ENCODE data around the gene PNLIPRP3. TPM values are rescaled to one million over a fixed set of nuclear protein-coding genes. Genes with fewer than 3 reads are reported as not detected.

Gene PNLIPRP3
- polyA plus RNA-seq, 3 donors, result not detected

DNA sequence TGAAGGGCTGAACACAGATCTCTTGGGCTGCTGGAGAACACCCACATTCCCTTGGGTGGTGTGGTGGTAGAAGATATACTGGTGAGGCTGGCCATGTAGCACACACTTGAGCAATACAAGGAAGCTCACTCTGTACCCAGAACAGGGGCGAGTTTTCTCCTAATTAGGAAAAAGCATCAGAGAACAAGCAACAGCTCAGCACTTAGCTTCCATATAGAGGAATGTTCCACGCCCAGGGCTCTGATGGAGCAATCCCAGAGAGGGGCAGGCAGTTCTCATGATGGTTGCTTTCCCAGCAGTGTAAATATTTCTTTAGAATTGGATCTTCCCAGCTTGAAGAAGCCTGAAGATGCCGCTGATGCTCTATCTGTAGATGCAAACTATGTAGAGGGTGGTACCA lies 97.1 kb downstream of the PNLIPRP3 start:
- Mint-ChIP-seq H3K27me3 (ENCODE audit: low read depth in 3 of 3) (peaks cover 2 to 9% (median 5%) of the 10 kb centered on the region in 3 donors), H3K4me3 (no peak overlapping the region), H3K4me1 (no peaks in the 10 kb centered on the region), H3K9me3 (peaks cover 0 to 1% (median 0%) of the 10 kb centered on the region in 7 donors), H3K27ac (no peak overlapping the region), H3K36me3 (no peaks in the 10 kb centered on the region)
- no peak for TF ChIP-seq CTCF (IDR thresholded peaks at IDR 0.05)
- intact Hi-C loops (cut with micrococcal nuclease), result no loop called here
- WGBS (ENCODE audit: insufficient coverage), result 83% methylated on average over 1 of the region's 3 CpGs
- no peak overlapping the region for H3K4me3 ChIP-seq (replicated peaks in 1 of 3; ENCODE audit: low read depth in 2 of 3, low read length in 3 of 3)
- no peaks in the 10 kb centered on the region for H4K20me1 ChIP-seq (ENCODE audit: insufficient read depth, low read length)
- no peaks in the 10 kb centered on the region for H3K79me2 ChIP-seq (ENCODE audit: insufficient read depth, low read length)
- H3K9me3 ChIP-seq (replicated peaks in 1 of 2; ENCODE audit: control insufficient read depth in 1 of 2, insufficient read depth in 1 of 2, low read length in 2 of 2), result no peaks in the 10 kb centered on the region
- H2AFZ ChIP-seq (ENCODE audit: insufficient read depth, low read depth, low read length, poor library complexity, severe bottlenecking), result no peak overlapping the region
- no peaks in the 10 kb centered on the region for H3K27me3 ChIP-seq (ENCODE audit: control insufficient read depth in 2 of 2, insufficient read depth in 2 of 2, low read length in 2 of 2)
- H3K4me2 ChIP-seq (replicated peaks; ENCODE audit: extremely low read depth, low read length, poor library complexity, severe bottlenecking), result no peak overlapping the region
- no peaks in the 10 kb centered on the region for H3K4me1 ChIP-seq (ENCODE audit: control insufficient read depth in 1 of 2, insufficient read depth in 2 of 2, low read length in 2 of 2)
- no peak for DNase-seq
- H3K9ac ChIP-seq (ENCODE audit: insufficient read depth, low read length, poor library complexity, severe bottlenecking), result no peak overlapping the region
- no peaks in the 10 kb centered on the region for H3K36me3 ChIP-seq (replicated peaks in 1 of 2; ENCODE audit: control insufficient read depth in 1 of 2, insufficient read depth in 2 of 2, low read length in 2 of 2)
- no peak overlapping the region for H3K27ac ChIP-seq (ENCODE audit: low read depth in 1 of 2, low read length in 2 of 2)

GRCh38 chr10:116526219-116526618 lies 98.6 kb downstream of the PNLIPRP3 start:
- H3K4me1 Mint-ChIP-seq, result no peaks in the 10 kb centered on the region
- H2AFZ ChIP-seq (ENCODE audit: insufficient read depth, low read depth, low read length, poor library complexity, severe bottlenecking), result no peak overlapping the region
- H3K27ac ChIP-seq (ENCODE audit: low read depth in 1 of 2, low read length in 2 of 2), result no peak overlapping the region
- TF ChIP-seq CTCF (IDR thresholded peaks at IDR 0.05), result no peak
- no peaks in the 10 kb centered on the region for H3K27me3 ChIP-seq (ENCODE audit: control insufficient read depth in 2 of 2, insufficient read depth in 2 of 2, low read length in 2 of 2)
- H3K9me3 Mint-ChIP-seq, result peaks cover 0 to 1% (median 0%) of the 10 kb centered on the region in 7 donors
- no peak overlapping the region for H3K4me3 ChIP-seq (replicated peaks in 1 of 3; ENCODE audit: low read depth in 2 of 3, low read length in 3 of 3)
- no peak overlapping the region for H3K9ac ChIP-seq (ENCODE audit: insufficient read depth, low read length, poor library complexity, severe bottlenecking)
- H3K9me3 ChIP-seq (replicated peaks in 1 of 2; ENCODE audit: control insufficient read depth in 1 of 2, insufficient read depth in 1 of 2, low read length in 2 of 2), result no peaks in the 10 kb centered on the region
- no peaks in the 10 kb centered on the region for H3K79me2 ChIP-seq (ENCODE audit: insufficient read depth, low read length)
- H3K27ac Mint-ChIP-seq, result no peak overlapping the region
- no peak overlapping the region for H3K4me3 Mint-ChIP-seq
- H4K20me1 ChIP-seq (ENCODE audit: insufficient read depth, low read length), result no peaks in the 10 kb centered on the region
- H3K36me3 ChIP-seq (replicated peaks in 1 of 2; ENCODE audit: control insufficient read depth in 1 of 2, insufficient read depth in 2 of 2, low read length in 2 of 2), result no peaks in the 10 kb centered on the region
- peaks cover 2 to 9% (median 5%) of the 10 kb centered on the region in 3 donors for H3K27me3 Mint-ChIP-seq (ENCODE audit: low read depth in 3 of 3)
- DNase-seq, result no peak
- no CpG with 5 or more reads among the region's 3 CpGs for WGBS (ENCODE audit: insufficient coverage)
- H3K36me3 Mint-ChIP-seq, result no peaks in the 10 kb centered on the region
- intact Hi-C loops (cut with micrococcal nuclease), result no loop called here
- no peak overlapping the region for H3K4me2 ChIP-seq (replicated peaks; ENCODE audit: extremely low read depth, low read length, poor library complexity, severe bottlenecking)
- no peaks in the 10 kb centered on the region for H3K4me1 ChIP-seq (ENCODE audit: control insufficient read depth in 1 of 2, insufficient read depth in 2 of 2, low read length in 2 of 2)

Small RNA genes lying within 50 kb of the gene (small RNA-seq; reads per million reads assigned to genes)
- gene SNRPGP6 (ENCODE audit: insufficient read length, low read depth), result not detected

Other genes with a start within 250 kb of the PNLIPRP3 start
- gene GFRA1, start 154.6 kb upstream of the PNLIPRP3 start, polyA plus RNA-seq, result not detected
- gene CCDC172, start 103.4 kb upstream of the PNLIPRP3 start, polyA plus RNA-seq, result not detected
- gene PNLIP, start 118.1 kb downstream of the PNLIPRP3 start, polyA plus RNA-seq, result not detected
- under 1 TPM in 1 of 3 donors, not detected in 2; 0.04 TPM for gene PNLIPRP1, start 163.1 kb downstream of the PNLIPRP3 start, polyA plus RNA-seq
- not detected for gene PNLIPRP2, start 193.1 kb downstream of the PNLIPRP3 start, polyA plus RNA-seq

Measured in CD14-positive monocyte (primary cell).